T-cell (primary cell): ENCODE results near the gene ATAD1. TPM values are rescaled to one million over a fixed set of nuclear protein-coding genes. Genes with fewer than 3 reads are reported as not detected.

Experiments used
- ATAC-seq, 4 experiments: fragments of 200-7000 bp in 3 of 4; fragments of 150-1000 bp in 1 of 4; cut with Tn5 transposase; replicated peaks in 1 of 4; 1 replicate in 3 of 4; 2 replicates in 1 of 4; pipeline ENCODE4 v1.10.0; 2021; ENCODE audit warnings: moderate library complexity in 3 of 4, mild to moderate bottlenecking in 2 of 4, moderate number of reproducible peaks in 1 of 4
- CTCF ChIA-PET, 2 donors: fragments of 300-600 bp; sonication (Branson Sonifier 250); formaldehyde crosslinking; loops; one replicate each; lab custom pipeline; 2022; ENCODE audit warnings: antibody characterized with exemption in 2 of 2; lab: Charles Lee
- POLR2A ChIA-PET, 2 donors: fragments of 300-600 bp; sonication (Branson Sonifier 250); formaldehyde crosslinking; loops; one replicate each; lab custom pipeline; 2022; ENCODE audit warnings: antibody characterized with exemption in 2 of 2; lab: Charles Lee
- DNase-seq, 35 experiments: peaks; one replicate each; pipeline versions ENCODE4 v3.0.0 to v3.0.0-alpha.2; 2013 to 2023
- H3K27ac ChIP-seq: one replicate; pipeline ENCODE4 v1.5.1; 2013; ENCODE audit warnings: low read length
- H3K27me3 ChIP-seq, 2 experiments: replicated peaks in 1 of 2; 1 replicate in 1 of 2; 2 replicates in 1 of 2; pipeline versions ENCODE4 v1.6.1 to v1.7.0; 2013; ENCODE audit warnings: low read length in 1 of 2, mixed read lengths in 1 of 2; ENCODE audit not compliant: control insufficient read depth in 2 of 2, insufficient read depth in 2 of 2; ENCODE audit errors: extremely low read depth in 1 of 2
- H3K36me3 ChIP-seq, 2 donors: 1 replicate in 1 of 2; 2 replicates in 1 of 2; pipeline versions ENCODE4 v1.6.1 to v1.7.0; 2013; ENCODE audit warnings: low read length in 1 of 2; ENCODE audit not compliant: control insufficient read depth in 2 of 2, insufficient read depth in 1 of 2; ENCODE audit errors: extremely low read depth in 1 of 2
- H3K4me1 ChIP-seq, 2 experiments: 1 replicate in 1 of 2; 2 replicates in 1 of 2; pipeline versions ENCODE4 v1.6.1 to v1.7.0; 2013; ENCODE audit warnings: low read length in 2 of 2, mixed read lengths in 1 of 2; ENCODE audit not compliant: insufficient read depth in 2 of 2, control insufficient read depth in 1 of 2; ENCODE audit errors: extremely low read depth in 1 of 2
- H3K4me3 ChIP-seq, 2 donors: 1 replicate in 1 of 2; 2 replicates in 1 of 2; pipeline versions ENCODE4 v1.5.1 to v1.7.0; 2013; ENCODE audit warnings: mild to moderate bottlenecking in 2 of 2, low read length in 1 of 2, moderate library complexity in 1 of 2; ENCODE audit not compliant: control insufficient read depth in 1 of 2; ENCODE audit errors: extremely low read depth in 1 of 2
- H3K9me3 ChIP-seq: 2 replicates; pipeline ENCODE4 v1.7.0; 2013
- H3K27ac Mint-ChIP-seq, 2 donors: one replicate each; pipeline ENCODE4 v1.8.0; 2020 to 2021; ENCODE audit warnings: mild to moderate bottlenecking in 2 of 2, mixed read lengths in 2 of 2
- H3K27me3 Mint-ChIP-seq, 2 donors: one replicate each; pipeline ENCODE4 v1.8.0; 2021 to 2022; ENCODE audit warnings: mixed read lengths in 2 of 2
- H3K36me3 Mint-ChIP-seq: one replicate; pipeline ENCODE4 v1.8.0; 2021; ENCODE audit warnings: mixed read lengths
- H3K4me1 Mint-ChIP-seq, 3 donors: one replicate each; pipeline ENCODE4 v1.8.0; 2020 to 2022; ENCODE audit warnings: mixed read lengths in 3 of 3, mild to moderate bottlenecking in 1 of 3
- H3K4me3 Mint-ChIP-seq, 3 donors: one replicate each; pipeline ENCODE4 v1.8.0; 2020 to 2022; ENCODE audit warnings: mild to moderate bottlenecking in 3 of 3, mixed read lengths in 3 of 3, moderate library complexity in 3 of 3
- H3K9me3 Mint-ChIP-seq, 3 donors: one replicate each; pipeline ENCODE4 v1.8.0; 2020 to 2022; ENCODE audit warnings: mixed read lengths in 3 of 3
- WGBS: methylation state at CpG from one replicate; pipeline ENCODE4 v1.1.5; 2013; ENCODE audit warnings: missing lambda C conversion rate; ENCODE audit not compliant: insufficient coverage; 5-methylcytosine and 5-hydroxymethylcytosine counted together
- total RNA-seq, 35 experiments: library from RNA in 6 of 35; stranded (reverse) in 6 of 35; fragments of 120-200 nt in 1 of 35; gene quantifications; one replicate each; pipeline versions ENCODE4 v1.2.1 to v1.2.4 and lab custom pipeline; 2013 to 2026

The ATAD1 gene
- total RNA-seq, 5 donors from 2014 or later (not counting 1 experiment from before 2014, with no cell fraction given): 35.2 to 43.8 (median 42.1) TPM

- Mint-ChIP-seq H3K4me1 (peaks cover 0 to 5% (median 1%) of the 10 kb centered on the region in 3 donors), H3K36me3 (no peaks in the 10 kb centered on the region), H3K27me3 (no peaks in the 10 kb centered on the region), H3K4me3 (no peak overlapping the region), H3K9me3 (no peaks in the 10 kb centered on the region), H3K27ac (no peak overlapping the region)
- ChIA-PET POLR2A (no interaction called here), CTCF (interaction anchor here in 1 of 2 donors (0.6 kb wide), 1 partner anchor 1498 kb away, joined by 3 read pairs; no protein-coding TSS in a partner anchor)
- Histone ChIP-seq H3K27ac (no peak overlapping the region), H3K9me3 (no peaks in the 10 kb centered on the region), H3K27me3 (no peaks in the 10 kb centered on the region), H3K36me3 (no peaks in the 10 kb centered on the region), H3K4me3 (no peak overlapping the region), H3K4me1 (no peaks in the 10 kb centered on the region)
- DNase-seq: no peak
- 90% methylated on average over 2 of the region's 3 CpGs for WGBS
- no peak for ATAC-seq
These were observed 102.3 kb downstream of the ATAD1 start for GRCh38 chr10:87715552-87716347.

- CTCF ChIA-PET: no interaction called here
- no CpG with 5 or more reads among the region's 3 CpGs for WGBS
These were observed 104.3 kb downstream of the ATAD1 start for GRCh38 chr10:87713707-87714106.

GRCh38 chr10:87712913-87713616 lies 105.0 kb downstream of the ATAD1 start:
- no peaks in the 10 kb centered on the region for H3K36me3 ChIP-seq
- no peaks in the 10 kb centered on the region for H3K36me3 Mint-ChIP-seq
- H3K9me3 Mint-ChIP-seq: no peaks in the 10 kb centered on the region
- no peak overlapping the region for H3K4me3 ChIP-seq
- H3K27ac ChIP-seq: no peak overlapping the region
- H3K4me1 Mint-ChIP-seq: peaks cover 0 to 5% (median 1%) of the 10 kb centered on the region in 3 donors
- H3K27me3 Mint-ChIP-seq: peaks cover 0 to 5% of the 10 kb centered on the region in 2 donors
- ATAC-seq (no peak), DNase-seq (no peak)
- no peak overlapping the region for H3K4me3 Mint-ChIP-seq
- H3K27me3 ChIP-seq: no peaks in the 10 kb centered on the region
- ChIA-PET CTCF (no interaction called here), POLR2A (interaction anchor here in 1 of 2 donors (0.7 kb wide), 1 partner anchor 17 kb away, joined by 6 read pairs; no protein-coding TSS in a partner anchor)
- WGBS: 100% methylated on average over 1 of the region's 11 CpGs
- no peaks in the 10 kb centered on the region for H3K4me1 ChIP-seq
- no peaks in the 10 kb centered on the region for H3K9me3 ChIP-seq
- no peak overlapping the region for H3K27ac Mint-ChIP-seq

More at GRCh38 chr10:87713707-87714106, 104.3 kb downstream of the ATAD1 start:
- H3K27ac Mint-ChIP-seq: no peak overlapping the region
- DNase-seq (no peak), ATAC-seq (no peak)
- no peak overlapping the region for H3K4me3 Mint-ChIP-seq
- no peaks in the 10 kb centered on the region for H3K9me3 ChIP-seq
- no peak overlapping the region for H3K27ac ChIP-seq
- no peaks in the 10 kb centered on the region for H3K36me3 ChIP-seq
- peaks cover 0 to 4% of the 10 kb centered on the region in 2 donors for H3K27me3 Mint-ChIP-seq
- no peaks in the 10 kb centered on the region for H3K27me3 ChIP-seq
- no peak overlapping the region for H3K4me3 ChIP-seq
- peaks cover 0 to 5% (median 1%) of the 10 kb centered on the region in 3 donors for H3K4me1 Mint-ChIP-seq
- H3K4me1 ChIP-seq: no peaks in the 10 kb centered on the region
- H3K36me3 Mint-ChIP-seq: no peaks in the 10 kb centered on the region
- POLR2A ChIA-PET: no interaction called here
- H3K9me3 Mint-ChIP-seq: no peaks in the 10 kb centered on the region

- H3K4me1 Mint-ChIP-seq: no peaks in the 10 kb centered on the region
- no peak overlapping the region for H3K27ac Mint-ChIP-seq
- peaks cover 3 to 7% of the 10 kb centered on the region in 2 donors for H3K27me3 Mint-ChIP-seq
These were observed 110.8 kb downstream of the ATAD1 start for GRCh38 chr10:87707254-87707653.

GRCh38 chr10:87706731-87707130 lies 111.3 kb downstream of the ATAD1 start:
- H3K9me3 ChIP-seq: no peaks in the 10 kb centered on the region
- H3K27me3 Mint-ChIP-seq: peaks cover 3 to 7% of the 10 kb centered on the region in 2 donors
- no peaks in the 10 kb centered on the region for H3K4me1 Mint-ChIP-seq
- ATAC-seq (no peak), DNase-seq (no peak)
- CTCF ChIA-PET: no interaction called here
- 63% methylated on average over 3 of the region's 4 CpGs for WGBS
- H3K27me3 ChIP-seq: peaks cover 0 to 5% of the 10 kb centered on the region in 2 experiments
- no peak overlapping the region for H3K27ac ChIP-seq
- no peak overlapping the region for H3K27ac Mint-ChIP-seq
- no peak overlapping the region for H3K4me3 Mint-ChIP-seq
- H3K4me3 ChIP-seq: no peak overlapping the region
- POLR2A ChIA-PET: no interaction called here
- no peaks in the 10 kb centered on the region for H3K9me3 Mint-ChIP-seq
- no peaks in the 10 kb centered on the region for H3K4me1 ChIP-seq
- H3K36me3 Mint-ChIP-seq: no peaks in the 10 kb centered on the region
- no peaks in the 10 kb centered on the region for H3K36me3 ChIP-seq

More at GRCh38 chr10:87707254-87707653, 110.8 kb downstream of the ATAD1 start:
- Histone ChIP-seq H3K4me3 (no peak overlapping the region), H3K27me3 (peaks cover 0 to 5% of the 10 kb centered on the region in 2 experiments), H3K9me3 (no peaks in the 10 kb centered on the region), H3K36me3 (no peaks in the 10 kb centered on the region), H3K27ac (no peak overlapping the region), H3K4me1 (no peaks in the 10 kb centered on the region)
- DNase-seq: no peak
- no peak for ATAC-seq
- Mint-ChIP-seq H3K36me3 (no peaks in the 10 kb centered on the region), H3K4me3 (no peak overlapping the region), H3K9me3 (no peaks in the 10 kb centered on the region)
- WGBS: no CpG with 5 or more reads among the region's 4 CpGs
- ChIA-PET CTCF (no interaction called here), POLR2A (no interaction called here)

- H3K4me3 ChIP-seq: no peak overlapping the region
- Mint-ChIP-seq H3K27me3 (peaks cover 5 to 6% of the 10 kb centered on the region in 2 donors), H3K9me3 (no peaks in the 10 kb centered on the region), H3K4me1 (no peaks in the 10 kb centered on the region), H3K36me3 (no peaks in the 10 kb centered on the region), H3K27ac (no peak overlapping the region), H3K4me3 (no peak overlapping the region)
- no peak overlapping the region for H3K27ac ChIP-seq
- ChIA-PET CTCF (no interaction called here), POLR2A (no interaction called here)
- peaks cover 0 to 5% of the 10 kb centered on the region in 2 experiments for H3K27me3 ChIP-seq
- H3K9me3 ChIP-seq: no peaks in the 10 kb centered on the region
- ATAC-seq: no peak
- H3K36me3 ChIP-seq: no peaks in the 10 kb centered on the region
- DNase-seq: no peak
- H3K4me1 ChIP-seq: no peaks in the 10 kb centered on the region
These were observed 112.7 kb downstream of the ATAD1 start for GRCh38 chr10:87705339-87705738.
